IMR-90 (cell line): ENCODE data around the gene PKHD1. TPM values are rescaled to one million over a fixed set of nuclear protein-coding genes. Genes with fewer than 3 reads are reported as not detected.

Experiments
- ATAC-seq: fragments of 200-7000 bp; cut with Tn5 transposase; 2 replicates; pipeline ENCODE4 v1.9.1; 2020; ENCODE audit warnings: low read depth, mild to moderate bottlenecking, moderate library complexity
- BruUV-seq: library from RNA; stranded (reverse); fragments of 400-500 nt; replicated peaks from 2 replicates; lab custom pipeline; 2021; lab: Mats Ljungman, UMichigan
- CTCF ChIA-PET: fragments of 300-600 bp; formaldehyde crosslinking; extraction: SDS; loops from one replicate; lab custom pipeline; 2021; ENCODE audit warnings: antibody characterized with exemption; lab: Yijun Ruan, JAX
- POLR2A ChIA-PET: fragments of 300-600 bp; sonication (Branson Sonifier 250); formaldehyde crosslinking; loops from one replicate; lab custom pipeline; 2022; ENCODE audit warnings: antibody characterized with exemption; ENCODE audit not compliant: unreplicated experiment; lab: Charles Lee
- DNase-seq: peaks from one replicate; pipeline ENCODE4 v3.0.0; 2013
- H2AFZ ChIP-seq: replicated peaks from 2 replicates; pipeline ENCODE3; 2013; ENCODE audit warnings: low read length, mild to moderate bottlenecking; ENCODE audit not compliant: poor library complexity
- H2AK5ac ChIP-seq: 2 replicates; pipeline ENCODE4 v1.6.1; 2013; ENCODE audit warnings: low read depth, low read length, inconsistent platforms
- H2AK9ac ChIP-seq: replicated peaks from 2 replicates; pipeline ENCODE3; 2013; ENCODE audit warnings: mild to moderate bottlenecking, low read depth, low read length, moderate library complexity; ENCODE audit not compliant: poor library complexity
- H2BK120ac ChIP-seq: 2 replicates; pipeline ENCODE4 v1.6.1; 2013; ENCODE audit warnings: low read depth, low read length, inconsistent platforms
- H2BK15ac ChIP-seq: 3 replicates; pipeline ENCODE4 v1.6.1; 2013; ENCODE audit warnings: low read depth, low read length, inconsistent platforms
- H2BK20ac ChIP-seq: 2 replicates; pipeline ENCODE4 v1.6.1; 2013; ENCODE audit warnings: low read depth, mild to moderate bottlenecking, inconsistent platforms, low read length, moderate library complexity
- H2BK5ac ChIP-seq: 2 replicates; pipeline ENCODE4 v1.6.1; 2013; ENCODE audit warnings: mild to moderate bottlenecking, low read depth, low read length, inconsistent platforms; ENCODE audit not compliant: poor library complexity, severe bottlenecking
- H3K14ac ChIP-seq: replicated peaks from 2 replicates; pipeline ENCODE4 v1.6.1; 2013; ENCODE audit warnings: low read depth, low read length, inconsistent platforms
- H3K18ac ChIP-seq: 2 replicates; pipeline ENCODE4 v1.6.1; 2013; ENCODE audit warnings: low read depth, low read length, control low read depth
- H3K23ac ChIP-seq: 2 replicates; pipeline ENCODE4 v1.6.1; 2013; ENCODE audit warnings: low read depth, low read length, inconsistent platforms
- H3K27ac ChIP-seq: 2 replicates; pipeline ENCODE4 v1.5.1; 2013; ENCODE audit warnings: mild to moderate bottlenecking, control low read depth, low read length; ENCODE audit not compliant: insufficient read depth
- H3K27me3 ChIP-seq: 2 replicates; pipeline ENCODE4 v1.6.1; 2013; ENCODE audit warnings: low read length; ENCODE audit not compliant: control insufficient read depth, insufficient read depth
- H3K36me3 ChIP-seq: 2 replicates; pipeline ENCODE4 v1.6.1; 2013; ENCODE audit warnings: low read length, mixed read lengths; ENCODE audit not compliant: control insufficient read depth, insufficient read depth
- H3K4ac ChIP-seq: 2 replicates; pipeline ENCODE4 v1.6.1; 2013; ENCODE audit warnings: low read depth, low read length, inconsistent platforms
- H3K4me1 ChIP-seq: 2 replicates; pipeline ENCODE4 v1.6.1; 2013; ENCODE audit warnings: low read length, mixed read lengths; ENCODE audit not compliant: control insufficient read depth, insufficient read depth
- H3K4me2 ChIP-seq: 2 replicates; pipeline ENCODE4 v1.6.1; 2013; ENCODE audit warnings: low read depth, mild to moderate bottlenecking, control low read depth, low read length, moderate library complexity
- H3K4me3 ChIP-seq: 2 replicates; pipeline ENCODE4 v1.5.1; 2013; ENCODE audit warnings: low read depth, mild to moderate bottlenecking, control low read depth, low read length, moderate library complexity; ENCODE audit not compliant: insufficient read depth
- H3K56ac ChIP-seq: 2 replicates; pipeline ENCODE4 v1.6.1; 2013; ENCODE audit warnings: low read length, inconsistent platforms; ENCODE audit not compliant: insufficient read depth; ENCODE audit errors: extremely low read depth
- H3K79me1 ChIP-seq, 2 experiments: 2 replicates each; pipeline ENCODE4 v1.6.1; 2013; ENCODE audit warnings: low read length in 2 of 2, inconsistent platforms in 1 of 2, low read depth in 1 of 2
- H3K9ac ChIP-seq: 2 replicates; pipeline ENCODE4 v1.6.1; 2013; ENCODE audit warnings: low read depth, low read length, control low read depth
- H3K9me1 ChIP-seq: 2 replicates; pipeline ENCODE4 v1.6.1; 2013; ENCODE audit warnings: low read length, inconsistent platforms; ENCODE audit not compliant: insufficient read depth
- H3K9me3 ChIP-seq: 2 replicates; pipeline ENCODE4 v1.6.1; 2013; ENCODE audit warnings: low read length; ENCODE audit not compliant: control insufficient read depth, insufficient read depth
- H4K20me1 ChIP-seq: 2 replicates; pipeline ENCODE4 v1.6.1; 2013; ENCODE audit warnings: low read length, inconsistent platforms; ENCODE audit not compliant: insufficient read depth
- H4K5ac ChIP-seq: 2 replicates; pipeline ENCODE4 v1.6.1; 2013; ENCODE audit warnings: mild to moderate bottlenecking, low read depth, low read length, control low read depth
- H4K8ac ChIP-seq, 2 experiments: 2 replicates each; pipeline ENCODE4 v1.6.1; 2013; ENCODE audit warnings: low read depth in 2 of 2, low read length in 2 of 2, control low read depth in 1 of 2, inconsistent platforms in 1 of 2
- H4K91ac ChIP-seq: 2 replicates; pipeline ENCODE4 v1.6.1; 2013; ENCODE audit warnings: low read depth, low read length, inconsistent platforms; ENCODE audit not compliant: insufficient read depth
- POLR2A ChIP-seq: IDR thresholded peaks from 2 replicates; pipeline ENCODE4 v1.6.1; 2012; ENCODE audit warnings: mild to moderate bottlenecking, low read depth, low read length
- RCOR1 ChIP-seq: IDR thresholded peaks from 2 replicates; pipeline ENCODE4 v1.6.1; 2012; ENCODE audit warnings: mild to moderate bottlenecking, low read length, improper control_type of control experiment; ENCODE audit not compliant: insufficient replicate concordance
- RFX5 ChIP-seq: IDR thresholded peaks from 2 replicates; pipeline ENCODE4 v1.8.0; 2012; ENCODE audit warnings: low read depth, mild to moderate bottlenecking, low read length, moderate library complexity
- WGBS, 2 experiments: methylation state at CpG; one replicate each; pipeline versions ENCODE4 v1.1.5 to v1.1.7; 2013; ENCODE audit warnings: missing lambda C conversion rate in 2 of 2; ENCODE audit not compliant: insufficient read length in 1 of 2; ENCODE audit errors: extremely low coverage in 2 of 2; 5-methylcytosine and 5-hydroxymethylcytosine counted together
- dilution Hi-C: fragments of 300-500 bp; cut with HindIII; formaldehyde crosslinking; loops from one replicate; pipeline ENCODE4 v1.14.3; 2018; ENCODE audit warnings: low sequenced_read_pairs; ENCODE audit not compliant: unreplicated experiment
- in situ Hi-C: fragments of 300-500 bp; cut with MboI; formaldehyde crosslinking; loops from 3 replicates; pipeline ENCODE4 v1.14.3; 2019; ENCODE audit warnings: low sequenced_read_pairs, inconsistent platforms, mixed read lengths
- intact Hi-C: fragments of 100-400 bp; cut with micrococcal nuclease; formaldehyde crosslinking; loops from 2 replicates; pipeline ENCODE4 v1.10.0; 2022
- polyA plus RNA-seq, 3 experiments: library from polyadenylated mRNA; depleted of rRNA; stranded (reverse); fragments of >200 nt; gene quantifications; 2 replicates each; pipeline ENCODE4 v1.2.3, GENCODE V29; 2012; ENCODE audit warnings: low replicate concordance in 1 of 3
- total RNA-seq: library from RNA; depleted of rRNA; stranded (reverse); fragments of >200 nt; gene quantifications from 2 replicates; pipeline ENCODE4 v1.2.3, GENCODE V29; 2012

PKHD1 gene
- total and polyA plus RNA-seq, 2 of the 4 experiments (the other 2 are of a cell fraction), result not detected

- no peak overlapping the region for H3K4me3 ChIP-seq
- no peaks in the 10 kb centered on the region for H3K4me1 ChIP-seq
- no peak overlapping the region for H3K9ac ChIP-seq
- H3K79me1 ChIP-seq, result no peaks in the 10 kb centered on the region
- no peaks in the 10 kb centered on the region for H3K9me3 ChIP-seq
- H2AK9ac ChIP-seq, result no peak overlapping the region
- no peak overlapping the region for H4K5ac ChIP-seq
- ATAC-seq, result no peak
- H2AK5ac ChIP-seq, result no peak overlapping the region
- no peak overlapping the region for H2AFZ ChIP-seq
- H3K56ac ChIP-seq, result no peak overlapping the region
- H4K8ac ChIP-seq, result no peak overlapping the region
- BruUV-seq, result no TSS peak
- H2BK20ac ChIP-seq, result no peak overlapping the region
- no peak overlapping the region for H3K4me2 ChIP-seq
- intact Hi-C loops (no loop called here), dilution Hi-C loops (no loop called here), in situ Hi-C loops (loop anchor here (25.0 kb wide), 1 partner anchor 1188 kb away; the partner anchor contains the start of gene TFAP2B)
- no peak overlapping the region for H3K14ac ChIP-seq
- TF ChIP-seq RCOR1, result no peak
- TF ChIP-seq POLR2A, result no peak
- TF ChIP-seq RFX5, result no peak
- WGBS, 2 experiments, result 40% methylated on average over 1 of the region's 3 CpGs; no CpG with 5 or more reads in 1 of the 2 experiments
- no peaks in the 10 kb centered on the region for H3K27me3 ChIP-seq
- no peaks in the 10 kb centered on the region for H3K36me3 ChIP-seq
- H3K18ac ChIP-seq, result no peak overlapping the region
- H2BK15ac ChIP-seq, result no peak overlapping the region
- CTCF ChIA-PET, result no interaction called here
- H4K91ac ChIP-seq, result no peak overlapping the region
- H3K9me1 ChIP-seq, result no peaks in the 10 kb centered on the region
- no peak for DNase-seq
- POLR2A ChIA-PET, result no interaction called here
- no peak overlapping the region for H3K27ac ChIP-seq
- H3K4ac ChIP-seq, result no peak overlapping the region
- no peaks in the 10 kb centered on the region for H4K20me1 ChIP-seq
- H3K23ac ChIP-seq, result no peak overlapping the region
- H2BK120ac ChIP-seq, result no peak overlapping the region
- no peak overlapping the region for H2BK5ac ChIP-seq
Measured at GRCh38 chr6:52000064-52000463, 87.3 kb downstream of the PKHD1 start.
